Kidney glomerular epithelial cell (primary cell): Measurements from ENCODE around the gene AUH.
"Not testable (repeated sequence)": the region's sequence is repeated elsewhere in the genome, so short reads cannot be mapped to it uniquely, and the experiment has no call there.

Source experiments
- DNase-seq: peaks from one replicate; lab custom pipeline; 2025; lab: John Stamatoyannopoulos, UW

AUH gene

DNA sequence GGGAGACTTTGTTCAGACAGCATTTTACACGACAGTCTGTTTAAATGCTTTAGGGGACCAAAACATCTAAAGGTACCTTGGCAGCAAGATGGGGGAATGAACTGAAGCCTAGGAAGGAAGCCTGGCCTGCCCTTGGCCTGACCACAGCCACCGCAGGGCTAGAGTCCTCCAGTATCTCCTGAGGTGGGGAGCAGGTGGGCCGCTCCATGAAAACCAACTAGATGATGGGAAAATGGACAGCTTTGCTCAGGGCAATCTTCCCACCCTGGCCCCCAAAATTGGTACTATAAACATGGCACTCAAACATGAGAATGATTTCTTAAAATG, 153.3 kb downstream of the AUH start:
- no peak for DNase-seq

- no peak for DNase-seq
These were observed 153.8 kb downstream of the AUH start for GRCh38 chr9:91207729-91208418.

DNA sequence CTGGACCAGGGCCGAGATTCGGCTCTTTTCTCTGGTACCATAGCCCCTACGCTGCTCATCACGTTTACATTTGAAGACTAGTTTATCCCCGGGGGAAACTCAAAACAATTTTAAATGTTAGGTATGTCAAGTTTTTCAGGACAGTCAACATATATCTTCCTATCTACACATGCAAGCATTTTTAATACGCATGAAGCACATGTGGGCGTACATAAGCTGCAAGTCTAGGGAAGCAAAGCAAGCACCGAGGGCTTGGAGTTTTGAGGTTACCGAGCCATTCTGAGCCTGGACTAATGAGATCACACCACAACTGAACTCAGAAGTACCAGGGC, 154.4 kb downstream of the AUH start:
- no peak for DNase-seq

DNA sequence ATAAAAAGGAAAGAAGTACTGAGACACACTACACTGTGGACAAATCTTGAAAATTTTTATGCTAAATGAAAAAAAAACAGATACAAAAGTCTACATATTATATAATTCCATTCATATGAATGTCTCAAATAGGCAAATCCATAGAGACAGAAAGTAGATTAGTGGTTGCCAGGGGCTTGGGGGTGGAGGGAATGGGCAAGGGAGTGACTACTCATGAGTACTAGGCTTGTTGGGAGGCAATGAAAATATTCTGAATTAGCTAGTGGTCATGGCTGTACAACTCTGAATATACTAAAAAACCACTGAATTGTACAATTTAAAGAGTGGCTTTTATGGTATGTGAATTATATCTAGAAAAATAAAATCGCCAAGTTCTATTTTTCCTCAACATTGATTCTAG, 154.9 kb downstream of the AUH start:
- no peak for DNase-seq

- DNase-seq, result no peak
These were observed 158.9 kb downstream of the AUH start for GRCh38 chr9:91202736-91203283.

DNA sequence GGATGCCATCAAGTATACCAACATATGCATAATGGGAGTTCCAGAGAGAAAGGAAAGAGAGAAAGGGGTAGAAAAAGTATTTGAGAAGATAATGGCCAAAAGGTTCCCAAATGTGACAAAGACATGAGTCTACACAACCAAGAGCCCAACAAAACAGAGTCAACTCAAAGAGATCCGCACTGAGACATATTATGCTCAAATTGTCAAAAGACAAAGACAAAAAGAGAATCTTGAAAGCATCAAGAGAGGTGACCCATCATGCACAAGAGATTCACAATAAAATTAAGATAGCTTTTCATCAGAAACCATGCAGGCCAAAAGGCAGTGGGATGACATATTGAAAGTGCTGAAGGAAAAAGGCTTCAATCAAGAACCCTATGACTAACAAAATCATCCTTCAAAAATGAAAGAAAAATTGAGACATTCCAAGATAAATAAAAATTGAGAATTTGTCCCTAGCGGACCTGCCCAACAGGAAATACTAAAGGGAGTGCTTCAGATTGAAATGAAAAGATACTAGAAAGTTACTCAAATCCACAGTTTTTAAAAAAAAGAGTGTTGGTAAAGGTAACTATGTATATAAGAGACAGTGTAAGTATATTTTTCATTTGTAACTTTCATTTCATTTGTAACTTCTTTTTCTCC, 160.9 kb downstream of the AUH start:
- no peak for DNase-seq

- no peak for DNase-seq
These were observed 161.8 kb downstream of the AUH start for GRCh38 chr9:91199739-91200497.

DNA sequence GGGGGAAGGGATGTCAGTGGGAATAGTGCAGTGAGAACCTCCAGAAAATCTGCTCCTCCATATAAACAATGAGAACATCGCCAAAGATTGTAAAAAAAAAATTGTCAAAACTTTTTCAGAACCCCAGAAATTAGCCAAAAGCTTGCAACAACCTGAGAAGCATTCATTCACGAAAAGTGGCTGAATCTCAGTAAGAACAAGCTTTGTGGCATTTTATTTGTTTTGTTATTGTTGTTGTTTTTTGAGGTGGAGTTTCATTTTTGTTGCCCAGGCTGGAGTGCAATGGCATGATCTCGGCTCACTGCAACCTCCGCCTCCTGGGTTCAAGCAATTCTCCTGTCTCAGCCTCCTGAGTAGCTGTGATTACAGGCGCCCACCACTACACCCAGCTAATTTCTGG, 162.8 kb downstream of the AUH start:
- DNase-seq, result not testable (repeated sequence)

- DNase-seq, result no peak
These were observed 163.3 kb downstream of the AUH start for GRCh38 chr9:91198405-91198804.

DNA sequence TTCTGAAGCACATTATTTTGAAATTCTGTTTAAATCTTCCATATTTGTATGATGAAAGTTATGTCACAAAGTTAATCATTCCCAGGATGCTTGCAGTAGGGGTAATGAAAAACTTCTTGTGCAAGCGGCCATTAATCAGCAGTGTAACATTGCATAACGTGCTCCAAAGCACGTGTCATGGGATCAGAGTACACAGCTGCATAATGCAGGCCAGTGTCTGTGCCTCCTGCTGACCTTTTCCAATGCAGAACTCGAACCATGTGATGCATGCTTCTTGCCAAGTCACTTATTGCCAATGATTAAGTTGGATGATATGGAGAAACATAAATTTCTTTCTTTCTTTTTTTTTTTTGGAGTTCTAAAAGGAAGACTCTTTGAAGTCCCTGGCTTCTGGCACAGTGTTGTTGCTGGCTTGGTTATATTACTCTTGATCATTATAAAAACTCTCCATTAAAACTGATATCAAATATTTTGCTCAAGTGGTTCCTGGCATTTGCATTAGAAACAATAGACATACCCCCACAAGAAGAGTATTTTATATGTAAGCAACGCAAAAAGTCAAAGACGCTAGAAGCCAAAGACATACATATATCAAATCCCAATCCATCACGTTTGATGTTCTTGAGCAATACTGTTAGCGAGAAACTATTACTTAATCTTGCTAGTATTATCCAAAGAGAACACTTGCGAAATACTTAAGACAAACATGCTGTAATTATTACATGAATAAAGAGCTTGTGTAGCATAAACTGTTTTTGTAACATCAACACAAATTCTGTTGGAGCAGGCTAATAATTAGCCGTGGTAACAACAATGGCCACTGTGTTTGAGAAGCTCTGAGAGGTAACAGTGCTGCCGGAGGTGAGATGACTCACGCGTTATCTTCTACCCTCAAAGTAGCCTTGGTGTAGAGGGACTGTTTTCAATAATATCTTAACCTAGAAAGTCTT, 164.2 kb downstream of the AUH start:
- DNase-seq, result peak; percentile 88

DNA sequence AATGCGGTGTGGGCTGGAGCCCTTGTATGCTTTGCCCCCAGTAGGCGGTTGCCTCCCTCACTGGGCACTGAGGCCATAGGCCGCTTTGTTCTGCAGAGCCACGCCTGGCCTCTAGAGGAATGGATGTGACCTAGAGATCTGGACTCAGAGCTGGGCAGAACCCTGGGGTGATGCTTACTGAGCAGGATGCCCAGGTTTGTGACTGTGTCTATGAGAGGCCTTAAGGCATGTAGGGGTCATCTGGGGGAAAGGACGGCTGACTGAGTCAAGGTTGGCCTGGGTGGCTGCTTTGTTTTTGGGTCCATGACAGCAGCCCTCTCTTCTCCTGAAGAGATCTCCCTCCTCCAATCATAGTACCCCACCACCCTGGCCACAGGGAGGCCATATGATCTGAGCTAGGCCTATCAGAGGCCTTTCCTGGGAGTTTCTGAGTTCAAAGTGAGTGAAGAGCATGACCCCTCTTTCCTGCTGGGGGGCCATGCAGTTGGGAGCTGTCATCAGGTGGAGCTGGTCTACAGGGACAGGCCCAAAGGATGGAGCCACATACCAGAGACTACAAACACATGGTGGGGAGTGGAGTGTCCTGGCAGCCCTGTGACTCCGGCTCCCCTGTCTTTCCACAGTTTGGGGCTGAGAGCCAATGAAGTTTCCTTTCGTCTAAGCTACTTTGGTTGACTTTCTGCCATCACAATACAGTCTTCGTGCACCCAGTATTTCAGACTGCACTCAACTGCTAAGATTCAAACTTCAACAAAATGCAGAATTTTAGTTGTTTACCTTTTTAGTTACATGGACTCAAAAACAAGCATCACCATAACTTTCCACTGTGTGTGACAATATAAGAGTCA, 165.4 kb downstream of the AUH start:
- no peak for DNase-seq

DNA sequence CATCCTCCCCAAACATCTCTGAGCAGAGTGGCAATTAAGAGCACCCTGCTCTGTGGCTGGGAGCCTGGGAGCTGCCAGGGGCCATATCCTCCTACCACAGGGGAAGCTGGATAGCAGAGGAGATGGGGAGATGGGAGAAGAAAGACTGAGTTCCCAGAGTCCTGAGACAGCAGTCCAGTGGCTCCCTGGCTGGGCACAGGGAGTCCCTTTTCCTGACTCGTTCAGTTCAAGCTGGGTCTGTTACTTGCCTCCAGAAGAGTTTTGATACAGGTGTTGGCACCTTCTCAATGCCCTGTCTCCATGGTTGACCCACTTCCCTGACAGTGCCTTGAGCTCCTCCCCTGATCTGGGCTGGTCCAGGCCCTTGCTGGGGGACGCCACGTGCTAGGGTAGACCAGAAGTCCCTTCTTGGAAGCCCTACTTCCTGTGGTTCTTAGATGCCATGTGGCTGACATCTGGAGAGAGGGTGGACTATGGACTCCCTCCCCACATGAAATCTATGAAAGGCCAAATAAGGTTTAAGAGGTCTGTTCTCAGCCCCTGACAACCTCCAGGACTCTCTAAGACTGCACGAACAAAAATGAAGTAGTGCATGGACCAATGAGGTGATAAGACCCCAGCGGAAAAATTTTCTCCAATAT, 166.2 kb downstream of the AUH start:
- no peak for DNase-seq

DNA sequence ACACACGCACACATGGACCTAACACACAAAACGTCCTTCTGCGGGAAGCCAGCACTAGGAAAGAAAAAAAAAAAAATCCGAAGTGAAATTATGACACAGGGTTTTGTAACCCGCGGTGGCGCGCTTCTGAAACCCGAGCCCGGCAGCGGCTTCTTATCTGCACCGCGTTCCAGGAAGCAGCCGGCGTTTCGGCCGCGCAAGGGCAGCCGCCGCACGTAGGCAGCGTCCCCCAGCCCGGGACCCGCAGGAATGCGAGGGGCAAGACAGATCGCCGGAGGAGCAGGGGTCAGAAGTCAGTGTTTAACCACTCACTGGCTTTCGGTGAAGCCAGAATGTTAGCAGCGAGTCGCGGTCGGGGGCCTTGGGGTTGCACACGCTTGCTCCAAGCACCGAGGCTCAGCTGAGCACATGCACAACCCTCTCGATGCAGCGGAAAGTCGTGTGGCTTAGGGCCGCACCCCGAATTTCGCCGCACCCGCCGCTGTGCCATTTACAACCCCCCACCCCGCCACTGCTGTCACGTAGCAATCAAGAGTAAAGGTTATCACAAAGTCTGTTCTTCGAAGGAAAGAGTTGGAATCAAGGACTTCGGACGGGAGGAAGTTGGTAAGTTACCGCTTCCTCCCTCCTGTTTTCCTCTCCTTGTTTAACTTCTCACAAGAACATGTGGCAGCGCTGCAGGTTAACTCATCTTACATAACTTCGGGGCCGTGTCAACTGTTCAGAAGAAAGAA, 167.9 kb downstream of the AUH start:
- DNase-seq, result peak; percentile 62

DNA sequence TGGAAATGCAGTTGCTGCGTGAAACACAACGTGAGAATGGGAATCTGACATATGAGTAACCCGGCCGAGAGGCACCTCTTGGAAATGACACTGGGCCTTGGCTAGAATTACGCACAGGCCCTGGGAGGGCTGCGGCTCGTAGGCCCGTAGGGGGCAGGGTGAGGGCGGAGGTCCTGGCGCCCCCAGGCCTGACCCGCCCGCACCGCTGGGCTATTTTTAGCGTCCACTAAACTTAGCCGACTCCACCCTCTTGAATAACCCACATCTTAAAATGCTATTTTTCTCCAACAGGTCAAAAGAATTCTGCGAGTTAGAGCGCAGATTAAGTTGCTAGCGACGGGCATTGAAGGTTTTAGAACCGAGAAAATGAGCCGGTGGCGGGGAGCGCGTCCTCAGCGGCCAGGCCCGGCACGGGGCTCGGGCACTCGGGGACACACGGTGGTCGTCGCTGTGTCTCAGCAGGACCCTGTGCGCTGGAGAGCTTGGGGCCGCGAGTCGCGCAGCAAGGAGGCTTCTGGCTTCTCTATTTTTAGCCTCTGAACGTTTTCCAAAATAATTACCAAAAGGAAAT, 168.5 kb downstream of the AUH start:
- DNase-seq, result peak; percentile 91

- no peak for DNase-seq
These were observed 169.2 kb downstream of the AUH start for GRCh38 chr9:91192381-91193086.

GRCh38 chr9:91191411-91192380, 170.0 kb downstream of the AUH start:
- DNase-seq, result no peak

GRCh38 chr9:91190062-91190461, 171.7 kb downstream of the AUH start:
- no peak for DNase-seq
